Body of pancreas (tissue), 4 donors: Measurements from ENCODE around the gene STAMBPL1. TPM values are rescaled to one million over a fixed set of nuclear protein-coding genes. Genes with fewer than 3 reads are reported as not detected.

Experiments used
- ATAC-seq: fragments of 150-250 bp; one replicate; pipeline ENCODE4 v1.9.1; 2016
- DNase-seq, 4 donors: peaks; one replicate each; pipeline ENCODE4 v3.0.0-alpha.2; 2019
- H3K27ac ChIP-seq, 4 donors: fragments of 200-600 bp; sonication (generic); 1 replicate in 3 of 4; 2 replicates in 1 of 4; pipeline versions ENCODE4 v1.5.1 to v1.6.1; 2016 to 2019; ENCODE audit warnings: mild to moderate bottlenecking in 1 of 4, mixed read lengths in 1 of 4, moderate library complexity in 1 of 4
- H3K27me3 ChIP-seq, 2 donors: fragments of 200-600 bp; sonication (generic); one replicate each; pipeline ENCODE4 v1.6.0; 2016; ENCODE audit warnings: mild to moderate bottlenecking in 1 of 2
- H3K36me3 ChIP-seq, 2 donors: fragments of 200-600 bp; sonication (generic); replicated peaks in 1 of 2; 2 replicates each; pipeline ENCODE4 v1.5.1; 2016; ENCODE audit warnings: low read depth in 2 of 2; ENCODE audit not compliant: insufficient read depth in 1 of 2
- H3K4me1 ChIP-seq: fragments of 200-600 bp; sonication (generic); one replicate; pipeline ENCODE4 v1.6.0; 2016
- H3K4me3 ChIP-seq, 2 donors: fragments of 200-600 bp; sonication (generic); 1 replicate in 1 of 2; 2 replicates in 1 of 2; pipeline ENCODE4 v1.5.1; 2016 to 2019
- H3K9me3 ChIP-seq, 3 donors: fragments of 200-600 bp; sonication (generic); 1 replicate in 2 of 3; 2 replicates in 1 of 3; pipeline ENCODE4 v1.5.1; 2016
- CTCF ChIP-seq, 7 experiments: fragments of 450-650 bp in 4 of 7; fragments of 200-600 bp in 3 of 7; sonication (generic) in 3 of 7; IDR thresholded peaks; one replicate each; pipeline ENCODE4 v1.5.1; 2016 to 2019; ENCODE audit warnings: antibody characterized with exemption in 7 of 7
- POLR2A ChIP-seq, 3 donors: fragments of 450-650 bp; IDR thresholded peaks; one replicate each; pipeline ENCODE4 v1.6.1; 2016; ENCODE audit warnings: antibody characterized with exemption in 3 of 3, mild to moderate bottlenecking in 2 of 3
- WGBS, 2 donors: methylation state at CpG; one replicate each; pipeline ENCODE4 v1.1.5; 2017; 5-methylcytosine and 5-hydroxymethylcytosine counted together
- intact Hi-C: fragments of 100-400 bp; cut with DNase I; formaldehyde crosslinking; loops from one replicate; pipeline ENCODE4 v1.15.1; 2023
- total RNA-seq, 2 donors: library from RNA; depleted of rRNA; stranded (reverse); fragments of >200 nt; gene quantifications; one replicate each; pipeline ENCODE4 v1.1.0, GENCODE V29; 2016

STAMBPL1 gene
- total RNA-seq, 2 donors from 2014 or later, result 10.1 to 26.7 TPM

- H3K27me3 ChIP-seq, result no peaks in the 10 kb centered on the region
- intact Hi-C loops, result loop anchor here (5.0 kb wide), 1 partner anchor 93 kb away; no protein-coding TSS in a partner anchor
- no peak overlapping the region for H3K4me3 ChIP-seq
- peaks cover 29% of the 10 kb centered on the region for H3K4me1 ChIP-seq
- 92 to 93% methylated on average over 5 of the region's 5 CpGs for WGBS, 2 donors
- TF ChIP-seq CTCF (IDR thresholded peaks at IDR 0.05) (no peak), POLR2A (IDR thresholded peaks at IDR 0.05) (no peak)
- no peak for ATAC-seq
- no peaks in the 10 kb centered on the region for H3K36me3 ChIP-seq
- no peaks in the 10 kb centered on the region for H3K9me3 ChIP-seq
- no peak overlapping the region for H3K27ac ChIP-seq
- no peak for DNase-seq
Measured at GRCh38 chr10:88838766-88839350, 41.2 kb upstream of the STAMBPL1 start.

GRCh38 chr10:88840104-88840503 lies 39.9 kb upstream of the STAMBPL1 start:
- peak overlapping the region in 3 of 4 donors; percentile 54 to 74 (median 73) for H3K27ac ChIP-seq
- H3K4me1 ChIP-seq, result peaks cover 29% of the 10 kb centered on the region
- no peaks in the 10 kb centered on the region for H3K36me3 ChIP-seq
- peak in 1 of 4 donors; percentile 10 for DNase-seq
- H3K9me3 ChIP-seq, result no peaks in the 10 kb centered on the region
- TF ChIP-seq CTCF (IDR thresholded peaks at IDR 0.05) (no peak), POLR2A (IDR thresholded peaks at IDR 0.05) (no peak)
- H3K4me3 ChIP-seq, result no peak overlapping the region
- intact Hi-C loops, result no loop called here
- WGBS, 2 donors, result 14 to 20% methylated on average over 3 of the region's 3 CpGs
- no peaks in the 10 kb centered on the region for H3K27me3 ChIP-seq
- ATAC-seq, result peak; percentile 84

- no peak for TF ChIP-seq POLR2A (IDR thresholded peaks at IDR 0.05)
- H3K36me3 ChIP-seq, result no peaks in the 10 kb centered on the region
- H3K4me3 ChIP-seq, result no peak overlapping the region
- H3K27me3 ChIP-seq, result no peaks in the 10 kb centered on the region
- intact Hi-C loops, result no loop called here
- no peaks in the 10 kb centered on the region for H3K9me3 ChIP-seq
- peaks cover 29% of the 10 kb centered on the region for H3K4me1 ChIP-seq
- 62 to 73% methylated on average over 5 of the region's 5 CpGs for WGBS, 2 donors
- ATAC-seq (peak; percentile 61), DNase-seq (peak in 3 of 4 donors; percentile 17 to 38 (median 34))
- peak overlapping the region; percentile 42 to 74 (median 64) for H3K27ac ChIP-seq
Measured at GRCh38 chr10:88840881-88841280, 39.2 kb upstream of the STAMBPL1 start.

- intact Hi-C loops, result no loop called here
- Histone ChIP-seq H3K36me3 (no peaks in the 10 kb centered on the region), H3K4me3 (no peak overlapping the region), H3K9me3 (no peaks in the 10 kb centered on the region), H3K27me3 (no peaks in the 10 kb centered on the region), H3K4me1 (peaks cover 29% of the 10 kb centered on the region), H3K27ac (peak overlapping the region; percentile 35 to 74 (median 58))
- peak in 2 of 4 donors; percentile 30 to 42 for DNase-seq
- ATAC-seq, result no peak
- TF ChIP-seq POLR2A (IDR thresholded peaks at IDR 0.05) (no peak), CTCF (IDR thresholded peaks at IDR 0.05) (no peak)
- WGBS, 2 donors, result 81% methylated on average over 6 of the region's 6 CpGs
Measured at GRCh38 chr10:88841316-88842111, 38.5 kb upstream of the STAMBPL1 start.

- Histone ChIP-seq H3K9me3 (no peaks in the 10 kb centered on the region), H3K4me3 (no peak overlapping the region), H3K4me1 (peaks cover 29% of the 10 kb centered on the region), H3K36me3 (no peaks in the 10 kb centered on the region), H3K27me3 (no peaks in the 10 kb centered on the region), H3K27ac (no peak overlapping the region)
- DNase-seq (no peak), ATAC-seq (no peak)
- TF ChIP-seq POLR2A (IDR thresholded peaks at IDR 0.05) (no peak), CTCF (IDR thresholded peaks at IDR 0.05) (no peak)
- WGBS, 2 donors, result 88 to 93% methylated on average over 4 of the region's 4 CpGs
- intact Hi-C loops, result no loop called here
Measured at GRCh38 chr10:88843171-88843570, 36.9 kb upstream of the STAMBPL1 start.
